Activated T-cell treated with anti-CD3 and anti-CD28 coated beads, Interleukin-2, amount 50 U/mL, for 48 hours (primary cell): Measurements from ENCODE around the gene KRTAP17-1.
"Not testable (repeated sequence)": the region's sequence is repeated elsewhere in the genome, so short reads cannot be mapped to it uniquely, and the experiment has no call there.

Experiments
- DNase-seq, 2 experiments: peaks; one replicate each; pipeline ENCODE4 v3.0.0-alpha.2; 2020

Gene KRTAP17-1

GRCh38 chr17:41301916-41302901 lies 13.3 kb downstream of the KRTAP17-1 start, which contains the start of gene KRTAP29-1:
TSS of gene KRTAP29-1 (minus strand) at chr17:41302851. CDS start at chr17:41302851, 0 bp downstream.
- DNase-seq = no peak

- DNase-seq = no peak
Observed at GRCh38 chr17:41301204-41301790, 14.2 kb downstream of the KRTAP17-1 start.

GRCh38 chr17:41298458-41299135 lies 16.9 kb downstream of the KRTAP17-1 start:
- no peak for DNase-seq

- DNase-seq = no peak
Observed at GRCh38 chr17:41296846-41297245, 18.7 kb downstream of the KRTAP17-1 start.

- DNase-seq = no peak
Observed at GRCh38 chr17:41294016-41294415, 21.5 kb downstream of the KRTAP17-1 start.

- DNase-seq = no peak
Observed at GRCh38 chr17:41287050-41287449, 28.5 kb downstream of the KRTAP17-1 start.

- no peak for DNase-seq
Observed at GRCh38 chr17:41284546-41284945, 31.0 kb downstream of the KRTAP17-1 start.

GRCh38 chr17:41284043-41284442 lies 31.5 kb downstream of the KRTAP17-1 start:
- DNase-seq = no peak

GRCh38 chr17:41278176-41278955 lies 37.1 kb downstream of the KRTAP17-1 start:
- no peak for DNase-seq

- DNase-seq = not testable (repeated sequence)
Observed at GRCh38 chr17:41275648-41276190, 39.8 kb downstream of the KRTAP17-1 start, which contains the start of gene KRTAP9-7. TSS of gene KRTAP9-7 (plus strand) at chr17:41275698. CDS start at chr17:41275698, 0 bp downstream.

- DNase-seq = no peak
Observed at GRCh38 chr17:41271858-41272257, 43.7 kb downstream of the KRTAP17-1 start.

GRCh38 chr17:41271323-41271722 lies 44.2 kb downstream of the KRTAP17-1 start:
- DNase-seq = not testable (repeated sequence)

- no peak for DNase-seq
Observed at GRCh38 chr17:41267711-41268110, 47.8 kb downstream of the KRTAP17-1 start.

GRCh38 chr17:41265078-41265477 lies 50.4 kb downstream of the KRTAP17-1 start, which contains the start of gene KRTAP9-6:
TSS of gene KRTAP9-6 (plus strand) at chr17:41265378. CDS start at chr17:41265378, 0 bp downstream.
- no peak for DNase-seq
